ENCODE results near the gene NKD2.

Gene NKD2

DNA sequence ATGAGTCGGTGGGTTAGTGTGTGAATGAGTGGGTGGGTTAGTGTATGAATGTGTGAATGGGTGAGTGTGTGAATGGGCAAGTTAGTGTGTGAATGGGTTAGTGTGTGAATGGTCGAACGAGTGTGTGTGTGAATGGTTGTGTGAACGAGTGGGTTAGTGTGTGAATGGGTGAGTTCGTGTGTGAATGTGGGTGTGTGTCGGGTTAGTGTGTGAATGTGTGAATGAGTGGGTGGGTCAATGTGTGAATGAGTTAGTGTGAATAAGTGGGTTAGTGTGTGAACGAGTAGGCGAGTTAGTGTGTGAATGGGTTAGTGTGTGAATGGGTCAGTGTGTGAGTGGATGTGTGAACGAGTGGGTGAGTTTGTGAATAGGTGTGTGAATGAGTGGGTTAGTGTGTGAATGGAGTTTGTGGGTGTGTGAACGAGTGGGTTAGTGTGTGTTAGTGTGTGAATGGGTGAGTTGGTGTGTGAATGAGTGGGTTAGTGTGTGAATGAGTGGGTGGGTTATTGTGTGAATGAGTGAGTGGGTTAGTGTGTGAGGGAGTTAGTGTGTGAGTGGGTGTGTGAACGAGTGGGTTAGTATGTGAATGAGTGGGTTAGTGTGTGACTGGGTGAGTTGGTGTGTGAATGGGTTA, 38.8 kb downstream of the NKD2 start:
- no peak for DNase-seq

GRCh38 chr5:1048162-1048721, 39.6 kb downstream of the NKD2 start:
- no peak for DNase-seq

DNA sequence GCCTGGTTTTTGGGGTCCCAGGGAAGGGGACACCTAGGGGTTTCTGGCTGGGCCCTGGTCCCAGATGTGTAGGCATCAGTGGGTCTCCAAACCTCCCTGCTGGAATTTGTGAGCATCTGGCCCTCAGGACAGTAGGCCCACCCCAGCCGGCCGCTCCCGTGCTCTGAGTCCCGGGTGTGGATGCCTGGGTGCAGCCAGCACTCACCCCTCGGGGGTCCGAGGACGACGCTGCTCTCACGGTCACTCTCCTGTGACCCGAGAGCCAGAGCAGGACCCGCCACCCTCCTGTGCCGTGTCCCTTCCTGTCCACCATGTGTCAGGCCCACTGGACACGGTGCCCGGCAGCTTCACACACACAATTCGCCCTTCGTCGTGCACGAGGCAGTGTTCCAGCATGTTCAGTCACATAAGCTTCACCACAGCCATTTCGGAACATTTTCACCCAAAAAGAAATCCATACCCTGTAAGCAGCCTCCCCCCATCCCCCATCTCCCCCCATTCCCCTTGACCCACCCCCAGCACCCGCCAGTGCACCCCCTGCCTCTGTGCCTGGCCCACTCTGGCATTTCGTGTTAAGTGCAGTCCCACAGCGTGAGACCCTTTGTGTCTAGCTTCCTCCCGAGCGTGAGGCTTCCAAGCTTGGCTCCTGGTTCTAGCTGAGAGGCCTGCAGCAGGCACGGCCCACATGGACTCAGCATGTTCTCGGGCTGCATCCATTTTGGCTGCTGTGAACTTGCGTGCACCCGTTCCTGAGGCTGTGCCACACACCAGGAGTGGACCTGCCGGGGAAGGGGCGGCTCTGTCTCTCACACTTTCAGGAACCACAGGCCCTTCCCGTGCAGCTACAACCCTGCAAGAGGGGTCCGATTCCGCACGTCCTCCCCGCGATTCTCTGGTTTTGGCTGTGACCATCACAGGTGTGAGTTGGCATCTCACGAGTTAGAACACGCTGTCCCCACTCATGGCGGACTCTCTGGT, 40.5 kb downstream of the NKD2 start:
- DNase-seq = no peak

DNA sequence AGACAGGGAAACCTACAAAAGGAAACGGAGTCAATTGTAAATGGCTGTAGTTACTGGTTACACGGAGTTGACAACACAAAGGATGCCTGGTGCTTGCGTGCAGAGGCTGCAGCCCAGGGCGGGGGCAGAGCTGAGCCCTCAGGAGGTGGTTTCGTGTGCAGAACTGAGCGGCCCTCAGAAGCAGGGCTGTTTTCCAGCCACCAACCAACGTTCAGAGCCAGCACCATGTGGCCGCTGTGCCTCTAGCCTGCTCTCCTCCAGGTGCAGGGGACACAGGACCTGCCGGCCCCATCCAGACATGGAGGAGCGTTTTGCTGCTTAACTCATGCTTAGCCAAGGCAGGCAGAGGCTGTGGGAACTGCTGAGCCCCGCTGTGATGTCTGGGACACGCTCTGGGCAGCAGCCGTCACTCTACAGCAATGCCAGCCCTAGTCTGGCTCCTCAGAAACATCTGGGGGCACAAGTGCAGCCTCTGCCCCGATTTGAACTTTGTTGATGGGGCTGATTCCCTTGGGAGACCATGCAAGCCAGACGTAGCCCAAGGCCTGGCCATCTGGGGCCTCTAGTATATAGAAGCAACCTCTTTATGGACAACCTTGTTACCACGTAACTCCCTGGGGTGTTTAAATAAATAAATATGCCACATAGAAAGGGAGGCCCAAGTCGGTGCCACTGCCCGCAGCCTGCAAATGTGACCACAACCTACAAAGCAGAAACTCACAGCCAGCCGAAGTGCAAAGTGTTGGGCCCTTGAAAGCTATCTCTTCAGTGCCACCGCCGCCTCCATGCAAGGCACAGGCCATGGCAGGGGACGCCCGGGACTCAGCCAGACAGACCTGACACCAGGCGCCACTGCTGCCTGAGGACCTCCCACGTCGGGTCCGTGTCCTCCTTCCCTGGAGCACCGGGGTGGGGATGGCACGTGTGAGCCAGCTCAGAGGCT, 42.1 kb downstream of the NKD2 start:
- no peak for DNase-seq

DNA sequence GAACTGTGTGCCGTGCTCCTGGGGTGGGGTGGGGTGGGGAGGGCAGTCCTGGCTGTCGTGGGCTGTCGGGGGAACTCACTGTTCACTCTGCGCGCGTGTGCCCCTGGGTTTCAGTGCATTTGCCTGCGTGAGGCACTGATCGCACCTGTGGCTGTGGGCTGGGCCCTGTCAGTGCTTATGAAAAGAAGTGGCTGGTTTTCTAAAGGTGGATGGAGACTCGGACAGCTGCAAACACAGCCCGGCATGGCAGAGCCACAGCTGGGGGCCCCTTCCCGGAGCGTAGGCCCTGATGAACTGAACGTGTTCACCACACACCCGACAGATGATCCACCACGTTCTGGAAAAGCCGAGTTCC, 42.7 kb downstream of the NKD2 start:
- no peak for DNase-seq

DNA sequence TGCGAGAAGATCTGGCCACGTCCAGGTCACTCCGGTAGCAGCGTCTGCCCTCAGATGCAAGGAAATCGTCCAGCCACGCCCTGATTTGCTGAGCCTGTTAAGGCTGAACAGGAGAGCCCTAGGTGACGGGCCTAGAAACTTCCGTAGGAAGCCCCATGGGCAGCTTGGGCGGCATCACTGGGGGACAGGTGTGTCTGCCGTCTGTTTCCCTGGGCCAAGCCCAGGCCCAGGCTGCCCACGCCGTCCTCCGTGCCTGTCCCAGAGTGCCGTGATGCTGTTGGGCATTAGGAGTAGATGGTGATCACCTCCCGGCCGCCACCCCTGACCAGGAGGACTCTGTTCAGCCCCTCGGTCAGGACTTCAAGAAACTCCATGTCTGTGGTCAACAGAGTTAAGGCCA, 43.5 kb downstream of the NKD2 start:
- no peak for DNase-seq

- no peak for DNase-seq
Observed at GRCh38 chr5:1052641-1053390, 44.2 kb downstream of the NKD2 start.

DNA sequence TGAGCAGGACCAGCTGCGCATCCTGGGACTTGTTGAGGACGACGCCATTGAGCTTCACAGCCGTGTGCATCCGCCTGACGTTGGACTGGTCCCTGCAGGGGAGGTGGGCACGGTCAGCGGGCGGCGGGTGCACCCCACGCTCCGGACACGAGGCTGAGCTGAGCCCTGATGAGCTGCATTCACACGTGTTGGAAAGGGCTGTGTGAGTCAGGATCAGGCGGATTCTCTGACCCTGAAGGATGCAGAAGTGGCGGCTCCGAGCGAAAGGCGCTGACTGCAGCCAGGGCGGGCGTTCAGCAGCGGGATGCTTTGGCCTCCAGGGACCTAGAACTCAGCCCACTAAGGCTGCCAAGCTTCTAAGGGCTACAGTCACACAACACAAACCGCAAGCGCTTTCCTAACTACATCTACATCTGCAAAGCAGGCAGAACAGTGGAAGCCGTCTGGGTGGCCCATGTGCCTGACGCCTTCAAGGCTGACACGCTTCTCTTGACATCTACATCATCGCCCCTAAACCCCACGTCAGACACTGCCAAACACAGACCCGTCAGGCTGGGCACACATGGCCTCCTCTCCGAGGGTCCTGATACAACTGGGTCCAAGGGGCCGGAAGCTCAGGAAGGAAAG, 44.9 kb downstream of the NKD2 start:
- no peak for DNase-seq

GRCh38 chr5:1054018-1054798, 45.6 kb downstream of the NKD2 start:
- DNase-seq = no peak

DNA sequence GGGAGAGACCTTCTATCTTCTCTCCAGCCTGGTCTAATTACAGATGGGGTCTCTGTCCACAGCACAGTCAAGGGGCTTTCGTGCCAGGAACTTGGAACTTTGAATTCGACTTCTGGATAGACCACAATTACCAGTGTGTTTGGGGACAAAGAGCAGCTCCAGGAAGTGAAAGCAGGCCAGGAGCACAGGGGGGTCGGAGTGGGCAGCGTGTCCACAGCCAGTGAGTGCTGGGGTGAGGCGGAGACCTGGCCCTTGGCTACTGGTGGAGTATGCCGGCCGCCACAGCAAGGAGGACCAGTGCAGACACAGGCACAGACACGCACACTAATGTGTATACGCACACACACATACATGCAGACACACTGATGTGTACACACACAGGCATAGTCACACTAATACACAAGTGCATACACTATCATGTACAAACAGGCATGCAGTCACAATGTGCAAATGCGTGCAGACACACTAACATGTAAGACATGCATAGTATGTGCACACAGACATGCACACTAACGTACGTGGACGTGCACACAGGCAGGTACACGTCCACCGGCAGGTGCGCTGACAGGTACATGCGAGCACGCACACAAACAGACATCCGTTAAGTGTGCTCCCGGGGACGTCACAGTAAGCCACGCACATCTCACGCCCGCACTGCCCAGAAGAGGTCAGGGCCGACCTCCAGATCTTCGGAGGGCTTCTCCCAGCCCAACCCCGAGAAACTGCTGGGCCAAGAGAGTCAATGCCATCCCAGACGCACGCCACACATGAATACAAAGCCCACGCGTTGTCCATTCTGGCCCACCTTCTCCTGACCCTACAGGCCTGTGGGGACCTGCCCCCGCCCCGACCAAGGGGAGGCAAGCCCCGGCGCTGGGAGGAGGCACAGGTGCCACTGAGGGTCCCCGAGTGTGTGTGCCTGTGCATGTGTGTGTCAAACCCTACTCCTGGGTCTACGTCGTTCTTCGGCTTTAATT, 46.5 kb downstream of the NKD2 start:
- no peak for DNase-seq

DNA sequence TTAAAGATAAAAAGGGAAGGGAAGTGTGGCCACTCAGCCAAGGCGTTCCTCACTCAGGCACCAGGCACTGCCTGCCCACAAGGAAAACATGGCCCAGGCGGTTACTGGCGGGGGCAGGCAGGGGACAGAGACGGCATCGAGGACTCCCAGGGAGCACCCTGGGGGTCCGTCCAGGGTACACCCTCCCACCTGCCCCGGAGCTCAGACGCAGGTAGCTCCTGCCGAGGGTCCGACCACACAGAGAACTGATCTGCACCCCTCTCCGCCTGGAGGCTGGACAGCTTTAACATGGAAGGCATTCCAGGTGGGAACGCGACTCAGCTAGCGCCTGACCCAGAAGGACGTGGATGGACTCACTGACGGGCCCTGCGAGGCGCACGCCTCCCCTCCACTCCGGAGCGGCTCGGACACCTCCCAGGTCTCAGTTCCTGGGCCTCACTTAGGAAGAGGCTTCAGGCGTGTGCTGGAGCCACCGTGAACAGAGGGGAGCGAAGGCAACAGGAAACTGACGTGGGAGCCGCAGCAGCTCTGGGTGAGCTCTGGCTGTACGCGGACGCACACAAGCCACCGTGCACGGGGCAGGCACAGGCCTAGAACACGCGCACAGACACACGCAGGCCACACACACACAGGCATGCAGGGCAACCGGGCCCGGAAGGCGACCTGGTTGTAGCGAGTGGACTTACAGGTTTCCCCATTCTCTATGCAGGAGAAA, 47.5 kb downstream of the NKD2 start:
- no peak for DNase-seq

DNA sequence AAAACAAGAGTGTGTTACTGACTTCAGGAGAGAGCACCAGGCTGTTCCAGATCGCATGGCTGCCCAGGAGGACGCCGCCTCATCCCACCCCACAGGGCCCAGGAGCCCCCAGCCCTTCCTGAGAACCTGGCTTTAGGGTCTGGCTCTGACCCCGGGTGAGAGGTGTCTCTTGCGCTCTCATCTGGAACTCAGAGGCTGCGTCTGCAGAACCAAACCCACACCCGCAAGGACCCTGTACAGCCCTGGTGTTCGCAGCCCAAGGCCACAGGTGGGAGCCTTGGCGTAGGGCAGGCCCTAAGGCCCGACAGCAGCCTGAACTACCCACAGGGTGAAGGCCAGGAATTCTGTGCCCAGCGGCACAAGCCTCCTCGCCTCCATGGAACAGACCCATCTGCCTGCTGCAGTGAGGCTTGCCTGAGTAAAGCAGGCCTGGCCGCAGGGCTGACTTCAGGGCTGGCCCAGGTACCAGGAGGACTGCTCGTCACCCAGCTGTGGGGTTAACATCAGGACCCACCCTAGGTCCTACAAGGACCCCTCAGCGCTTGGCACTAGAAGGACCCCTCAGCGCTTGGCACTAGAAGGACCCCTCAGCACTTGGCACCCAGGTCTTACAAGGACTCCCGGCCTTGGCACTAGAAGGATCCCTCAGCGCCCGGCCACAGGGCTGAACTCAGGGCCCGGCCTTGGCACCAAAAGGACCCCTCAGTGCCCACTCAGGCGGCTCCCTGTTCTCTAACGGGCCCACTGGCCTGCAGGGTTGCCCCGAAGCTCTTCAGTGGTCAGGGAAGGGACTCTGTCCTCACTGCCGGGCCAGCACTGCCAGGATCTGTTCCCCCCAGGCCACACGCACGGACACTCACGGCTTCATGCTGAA, 48.2 kb downstream of the NKD2 start:
- no peak for DNase-seq

DNA sequence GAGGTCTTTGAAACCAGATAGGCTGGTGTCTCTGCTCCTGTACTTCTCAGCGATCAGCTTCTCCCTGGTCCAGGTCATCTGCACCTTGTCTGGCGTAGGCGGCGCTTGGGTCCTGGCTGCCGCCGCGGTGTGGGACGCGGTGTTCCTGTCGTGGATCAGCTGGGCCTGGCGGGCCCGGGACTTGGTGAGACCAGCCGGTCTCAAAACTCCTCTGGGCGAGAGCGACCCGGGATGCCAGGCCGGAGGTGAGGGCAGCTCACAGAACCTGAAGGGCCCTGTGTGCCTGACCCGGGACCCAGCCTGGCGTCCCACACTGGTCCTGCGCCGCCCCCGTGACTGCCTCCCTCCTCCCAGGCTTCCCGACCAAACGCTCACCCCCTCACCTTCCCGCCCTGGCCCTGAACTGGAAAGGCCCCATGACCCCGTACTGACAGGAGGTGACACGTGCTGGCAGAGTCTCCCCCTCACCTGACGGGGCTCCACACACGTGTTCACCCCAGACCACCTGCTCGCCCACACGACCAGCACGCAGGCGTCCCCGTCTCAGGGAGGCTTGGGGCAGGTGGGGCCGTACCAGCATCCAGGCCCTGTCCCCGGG, 49.0 kb downstream of the NKD2 start:
- DNase-seq = no peak

DNA sequence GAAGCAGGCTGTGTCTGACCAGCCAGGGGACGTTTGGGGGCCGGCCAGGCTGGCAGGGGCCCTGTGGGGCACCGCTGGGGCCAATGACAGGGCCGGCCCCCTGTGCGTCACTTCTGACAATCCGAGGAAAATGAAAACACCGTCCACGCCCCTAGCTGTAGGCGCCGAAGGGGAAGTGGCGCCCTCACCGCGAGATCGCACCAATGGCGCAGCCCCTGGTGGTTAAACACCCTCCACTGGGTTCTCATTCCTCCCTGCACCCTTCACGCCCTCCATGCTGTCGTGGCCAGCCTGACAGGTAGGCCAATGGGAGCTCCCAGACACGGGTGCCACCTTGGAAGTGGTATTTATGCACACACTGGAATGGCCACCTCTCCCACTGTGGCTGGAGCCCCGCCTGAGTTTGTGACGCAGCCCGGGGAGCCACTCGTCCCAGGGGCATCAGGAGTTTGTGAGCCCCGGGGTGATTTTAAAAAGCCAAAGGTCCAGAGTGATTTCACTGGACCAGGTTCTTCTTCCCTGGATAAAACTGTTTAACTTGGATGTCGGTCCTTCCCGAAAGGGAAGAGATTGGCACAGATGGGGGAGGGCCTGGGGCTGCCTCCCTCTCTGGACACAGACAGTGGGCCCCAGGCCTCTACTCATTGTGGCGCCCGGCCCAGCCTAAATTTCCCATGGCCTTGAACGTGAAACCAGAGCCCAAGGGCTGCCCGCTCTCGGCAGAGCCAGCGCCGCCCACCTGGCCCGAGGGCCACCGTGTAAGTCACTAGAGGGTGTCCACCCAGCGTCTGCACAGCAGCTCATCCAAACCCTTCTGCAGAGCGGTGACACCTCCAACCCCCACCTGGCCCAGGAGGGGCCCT, 49.7 kb downstream of the NKD2 start:
- DNase-seq = no peak

DNA sequence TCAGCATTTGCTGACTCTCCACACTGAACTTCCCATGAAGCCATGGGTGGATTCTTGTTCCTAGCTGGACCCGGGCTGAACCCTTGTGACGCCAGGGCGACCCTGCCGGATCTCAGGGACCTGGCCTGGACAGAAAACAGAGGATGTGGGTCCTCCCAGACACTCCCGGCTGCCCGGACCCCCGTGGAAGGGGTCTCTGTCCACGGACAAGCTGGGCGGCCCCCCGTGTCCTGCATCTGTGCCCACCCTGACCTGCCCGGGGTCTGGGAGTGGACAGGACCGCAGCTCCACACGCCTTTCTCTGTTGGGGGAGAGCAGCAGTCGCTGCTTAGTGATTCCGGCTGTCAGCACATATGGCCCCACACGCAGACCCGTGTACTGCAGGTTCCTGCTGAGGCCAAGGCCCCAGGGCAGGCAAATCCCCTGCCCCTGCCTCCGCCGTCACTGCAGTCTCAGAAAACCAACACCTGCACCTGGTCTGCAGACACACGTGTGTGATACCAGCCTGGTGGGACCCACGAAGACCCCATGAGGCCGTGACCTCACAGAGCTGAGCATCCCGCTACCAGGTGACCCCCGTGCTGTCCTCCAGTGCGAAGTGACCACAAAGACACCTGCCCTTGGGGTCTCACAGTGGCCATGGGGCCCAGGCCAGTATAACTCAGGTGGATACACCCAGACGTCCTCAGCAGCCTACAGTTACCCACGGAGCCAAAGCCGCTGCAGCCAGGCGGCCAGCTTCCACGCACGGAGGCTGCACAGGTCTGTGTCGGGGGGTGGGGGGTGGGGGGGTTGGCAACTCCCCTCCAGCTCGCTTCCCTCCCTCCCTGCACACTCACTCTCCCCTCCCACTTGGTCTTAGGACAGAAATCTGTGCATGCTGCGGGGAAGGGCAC, 50.6 kb downstream of the NKD2 start:
- DNase-seq = no peak
